ENCODE data around the gene CFAP206.
"Not testable (repeated sequence)": the region's sequence is repeated elsewhere in the genome, so short reads cannot be mapped to it uniquely, and the experiment has no call there.

CFAP206 gene

DNA sequence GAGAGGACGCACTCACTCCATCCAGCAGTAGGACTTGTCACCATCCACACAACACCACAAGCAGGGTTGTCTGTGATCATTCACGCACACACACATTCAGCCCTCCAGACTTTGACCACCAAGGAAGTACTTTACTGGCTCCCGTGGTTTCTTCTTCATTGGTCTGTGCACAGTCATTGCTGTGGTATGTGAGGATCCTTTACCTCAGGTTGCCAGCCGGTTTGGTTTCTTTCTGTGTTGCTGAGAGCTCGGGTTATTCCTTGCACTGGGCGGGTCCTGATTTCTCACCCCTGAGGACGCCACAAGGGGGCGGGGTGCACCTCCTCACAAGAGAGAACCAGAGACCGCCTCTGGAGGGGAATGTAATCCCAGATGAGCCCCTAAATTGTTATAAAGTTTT lies 76.2 kb downstream of the CFAP206 start:
- peak; percentile 14 for TF ChIP-seq CTCF (IDR thresholded peaks at IDR 0.05; ENCODE audit: insufficient read depth, low read depth, low read length, missing control alignments)
- no peak overlapping the region for H3K4me3 ChIP-seq (ENCODE audit: low read depth, low read length)
- DNase-seq (ENCODE audit: low read depth): peak; percentile 37

DNA sequence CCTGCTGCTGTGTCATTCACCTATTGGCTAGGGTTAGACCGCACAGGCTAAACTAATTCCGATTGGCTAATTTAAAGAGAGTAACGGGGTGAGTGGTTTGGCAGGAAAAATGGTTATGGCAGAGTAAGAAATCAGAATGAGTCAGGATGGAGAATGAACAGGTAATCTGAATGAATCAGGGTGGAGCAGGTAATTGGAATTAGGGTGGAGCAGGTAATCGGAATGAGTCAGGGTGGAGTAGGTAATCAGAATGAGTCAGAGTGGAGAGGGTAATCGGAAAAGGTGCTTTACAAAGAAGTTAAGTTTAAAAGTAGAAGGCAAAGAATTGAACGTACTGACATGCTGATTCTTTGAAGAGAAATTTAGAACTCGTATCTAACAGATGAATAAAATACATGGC lies 76.7 kb downstream of the CFAP206 start:
- no peak for TF ChIP-seq CTCF (IDR thresholded peaks at IDR 0.05; ENCODE audit: insufficient read depth, low read depth, low read length, missing control alignments)
- no peak for DNase-seq (ENCODE audit: low read depth)

DNA sequence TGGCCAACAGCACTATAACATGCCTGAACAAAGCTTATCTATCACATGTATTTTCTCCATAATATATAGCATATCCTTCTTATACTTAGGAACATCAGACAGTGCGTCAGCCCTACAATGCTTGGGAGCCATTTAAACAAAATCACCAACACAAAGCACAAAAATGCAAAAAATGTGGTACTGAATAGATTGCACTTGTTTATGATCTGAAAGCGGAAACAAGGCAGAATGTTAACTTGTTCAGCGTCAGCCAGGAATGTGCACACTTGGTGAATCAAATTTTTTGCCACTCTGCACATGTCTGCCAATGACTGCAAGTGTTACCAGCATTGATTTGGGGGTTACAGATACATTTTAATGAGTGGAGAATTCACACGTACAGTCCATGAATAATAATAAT lies 79.8 kb downstream of the CFAP206 start:
- H3K4me3 ChIP-seq (ENCODE audit: low read depth, low read length): no peak overlapping the region
- TF ChIP-seq CTCF (IDR thresholded peaks at IDR 0.05; ENCODE audit: insufficient read depth, low read depth, low read length, missing control alignments): no peak
- DNase-seq (ENCODE audit: low read depth): no peak

More for the DNA sequence above, 76.7 kb downstream of the CFAP206 start:
- H3K4me3 ChIP-seq (ENCODE audit: low read depth, low read length): no peak overlapping the region

DNA sequence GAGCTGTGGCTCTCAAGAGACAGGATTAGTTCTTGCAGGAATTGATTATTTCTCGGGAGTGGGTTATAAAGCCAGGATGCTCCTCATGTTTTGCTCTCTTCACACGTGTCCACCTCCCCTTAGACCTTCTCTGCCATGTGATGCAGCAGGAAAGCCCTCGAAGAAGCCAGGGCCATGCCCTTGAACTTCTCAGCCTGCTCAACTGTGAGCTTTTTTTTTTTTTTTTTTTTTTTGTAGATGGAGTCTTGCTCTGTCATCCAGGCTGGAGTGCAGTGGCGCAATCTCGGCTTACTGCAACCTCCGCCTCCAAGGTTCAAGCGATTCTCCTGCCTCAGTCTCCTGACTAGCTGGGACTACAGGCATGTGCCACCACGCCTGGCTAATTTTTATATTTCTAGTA lies 81.6 kb downstream of the CFAP206 start:
- not testable (repeated sequence) for DNase-seq (ENCODE audit: low read depth); H3K4me3 ChIP-seq (ENCODE audit: low read depth, low read length)

- no peak overlapping the region for H3K4me3 ChIP-seq (ENCODE audit: low read depth, low read length)
- no peak for TF ChIP-seq CTCF (IDR thresholded peaks at IDR 0.05; ENCODE audit: insufficient read depth, low read depth, low read length, missing control alignments)
- no peak for DNase-seq (ENCODE audit: low read depth)
These were observed 87.1 kb downstream of the CFAP206 start for GRCh38 chr6:87494761-87495422.

- no peak overlapping the region for H3K4me3 ChIP-seq (ENCODE audit: low read depth, low read length)
- no peak for TF ChIP-seq CTCF (IDR thresholded peaks at IDR 0.05; ENCODE audit: insufficient read depth, low read depth, low read length, missing control alignments)
- DNase-seq (ENCODE audit: low read depth): no peak
These were observed 90.3 kb downstream of the CFAP206 start for GRCh38 chr6:87498048-87498447.

GRCh38 chr6:87501809-87502572 lies 94.2 kb downstream of the CFAP206 start:
- DNase-seq (ENCODE audit: low read depth): no peak
- no peak for TF ChIP-seq CTCF (IDR thresholded peaks at IDR 0.05; ENCODE audit: insufficient read depth, low read depth, low read length, missing control alignments)
- no peak overlapping the region for H3K4me3 ChIP-seq (ENCODE audit: low read depth, low read length)
